HepG2 (cell line): ENCODE results near the gene CRY1. TPM values are rescaled to one million over a fixed set of nuclear protein-coding genes. Genes with fewer than 3 reads are reported as not detected.
A peak's percentile ranks its signal among the peaks of the same experiment; 100 is the strongest.

ENCODE experiments used
- ATF7 ChIP-seq, 2 experiments: fragments of 450-650 bp in 1 of 2; sonication (generic) in 1 of 2; formaldehyde crosslinking in 1 of 2; IDR thresholded peaks; 2 replicates each; pipeline versions ENCODE4 v1.4.0 to v1.6.1; 2016 to 2020; ENCODE audit warnings: antibody characterized with exemption in 1 of 2, mild to moderate bottlenecking in 1 of 2, missing genetic modification reagents in 1 of 2
- CEBPB ChIP-seq: IDR thresholded peaks from 2 replicates; pipeline ENCODE4 v1.6.1; 2011; ENCODE audit warnings: low read depth, low read length, improper control_type of control experiment, borderline replicate concordance
- CENPT ChIP-seq: sonication (generic); formaldehyde crosslinking; IDR thresholded peaks from 2 replicates; pipeline ENCODE4 v1.8.0; 2022; ENCODE audit warnings: low read depth, mild to moderate bottlenecking, moderate library complexity, missing genetic modification reagents
- GATA4 ChIP-seq: sonication (generic); IDR thresholded peaks from 2 replicates; pipeline ENCODE4 v1.6.1; 2016; ENCODE audit warnings: antibody characterized with exemption, low read depth, borderline replicate concordance
- GMEB1 ChIP-seq: sonication (generic); formaldehyde crosslinking; IDR thresholded peaks from 2 replicates; pipeline ENCODE4 v1.5.1; 2020; ENCODE audit warnings: missing genetic modification reagents, mild to moderate bottlenecking, borderline replicate concordance
- GZF1 ChIP-seq: sonication (generic); formaldehyde crosslinking; IDR thresholded peaks from 2 replicates; pipeline ENCODE4 v1.5.1; 2020; ENCODE audit warnings: mild to moderate bottlenecking, missing genetic modification reagents
- HNRNPUL1 ChIP-seq: fragments of 200-400 bp; formaldehyde crosslinking; IDR thresholded peaks from 2 replicates; pipeline ENCODE4 v1.6.1; 2017; ENCODE audit warnings: low read depth, mild to moderate bottlenecking, low read length, moderate library complexity
- MTA1 ChIP-seq: sonication (generic); formaldehyde crosslinking; IDR thresholded peaks from 2 replicates; pipeline ENCODE4 v1.4.0; 2020; ENCODE audit warnings: missing genetic modification reagents, mild to moderate bottlenecking, borderline replicate concordance
- PPARG ChIP-seq: conservative IDR thresholded peaks from 2 replicates; pipeline ENCODE4 v1.6.1; 2016; ENCODE audit warnings: missing biosample characterization, missing genetic modification reagents
- REXO4 ChIP-seq: sonication (generic); formaldehyde crosslinking; IDR thresholded peaks from 2 replicates; pipeline ENCODE4 v1.8.0; 2022; ENCODE audit warnings: missing genetic modification reagents, mild to moderate bottlenecking, borderline replicate concordance
- RXRA ChIP-seq: sonication (generic); formaldehyde crosslinking; IDR thresholded peaks from 2 replicates; pipeline ENCODE4 v1.5.1; 2020; ENCODE audit warnings: missing genetic modification reagents
- SIX4 ChIP-seq: sonication (generic); formaldehyde crosslinking; IDR thresholded peaks from 2 replicates; pipeline ENCODE4 v1.4.0; 2020; ENCODE audit warnings: missing genetic modification reagents
- TEAD3 ChIP-seq: optimal IDR thresholded peaks from 2 replicates; pipeline ENCODE3; 2016; ENCODE audit warnings: borderline replicate concordance
- U2AF1 ChIP-seq: fragments of 200-400 bp; formaldehyde crosslinking; optimal IDR thresholded peaks from 2 replicates; pipeline ENCODE3; 2017; ENCODE audit warnings: mild to moderate bottlenecking, low read depth, low read length
- ZBTB3 ChIP-seq: sonication (generic); formaldehyde crosslinking; IDR thresholded peaks from 2 replicates; pipeline ENCODE4 v1.4.0; 2020; ENCODE audit warnings: low read depth, mild to moderate bottlenecking, moderate library complexity, missing genetic modification reagents, borderline replicate concordance
- ZBTB40 ChIP-seq, 2 experiments: fragments of 450-650 bp in 1 of 2; sonication (generic) in 1 of 2; formaldehyde crosslinking in 1 of 2; IDR thresholded peaks; 2 replicates each; pipeline versions ENCODE4 v1.6.1 to v1.8.0; 2016 to 2022; ENCODE audit warnings: antibody characterized with exemption in 1 of 2, mild to moderate bottlenecking in 1 of 2, missing genetic modification reagents in 1 of 2
- ZBTB8A ChIP-seq: sonication (generic); formaldehyde crosslinking; IDR thresholded peaks from 2 replicates; pipeline ENCODE4 v1.4.0; 2020; ENCODE audit warnings: mild to moderate bottlenecking, low read depth, missing genetic modification reagents, borderline replicate concordance
- ZNF121 ChIP-seq: sonication (generic); formaldehyde crosslinking; IDR thresholded peaks from 2 replicates; pipeline ENCODE4 v1.5.0; 2020; ENCODE audit warnings: mild to moderate bottlenecking, missing genetic modification reagents
- ZNF24 ChIP-seq: fragments of 450-650 bp; IDR thresholded peaks from 2 replicates; pipeline ENCODE4 v1.6.1; 2017; ENCODE audit warnings: antibody characterized with exemption, mild to moderate bottlenecking
- polyA plus RNA-seq, 8 experiments: library from polyadenylated mRNA; depleted of rRNA in 3 of 8; stranded (reverse) in 7 of 8; unstranded in 1 of 8; fragments of >200 nt; fragmentation: Illumina TruSeq in 4 of 8; extraction: Trizol in 4 of 8; gene quantifications; 2 replicates each; pipeline versions ENCODE4 v1.2.1 to v1.2.3, GENCODE V29; 2011 to 2016; ENCODE audit warnings: low read depth in 4 of 8, missing spikeins in 1 of 8, mixed read lengths in 1 of 8; ENCODE audit not compliant: insufficient read depth in 1 of 8
- total RNA-seq, 5 experiments: library from RNA; depleted of rRNA; stranded (reverse); fragments of >200 nt; fragmentation: Illumina TruSeq; extraction: Trizol; gene quantifications; 2 replicates each; pipeline ENCODE4 v1.2.3, GENCODE V29; 2016; ENCODE audit warnings: low read depth in 1 of 5

The CRY1 gene
- total and polyA plus RNA-seq, 2 of the 13 experiments (the other 11 are each of a cell fraction or from before 2014, with no cell fraction given), result 11.4 to 13.9 TPM

- peak; percentile 74; the same call in 1 of the 2 replicates for TF ChIP-seq GMEB1 (CRISPR knock-in tag)
- TF ChIP-seq HNRNPUL1, result no peak
- no peak for TF ChIP-seq REXO4 (CRISPR knock-in tag)
- TF ChIP-seq U2AF1, result peak; percentile 78
- no peak for TF ChIP-seq ZNF121 (CRISPR knock-in tag)
- TF ChIP-seq PPARG (CRISPR knock-in tag), result no peak
- no peak for TF ChIP-seq ATF7 (IDR thresholded peaks at IDR 0.05)
- TF ChIP-seq ATF7 (CRISPR knock-in tag; IDR thresholded peaks at IDR 0.05), result no peak
- no peak for TF ChIP-seq GZF1 (CRISPR knock-in tag)
- no peak for TF ChIP-seq CEBPB
- TF ChIP-seq ZBTB3 (CRISPR knock-in tag), result no peak
- TF ChIP-seq GATA4, result 0 out of 2 replicates have a peak, but pooled peaks have one; percentile 29
- no peak for TF ChIP-seq SIX4 (CRISPR knock-in tag)
- TF ChIP-seq ZNF24, result no peak
- peak; percentile 57; the same call in 1 of the 2 replicates for TF ChIP-seq RXRA (CRISPR knock-in tag)
- TF ChIP-seq ZBTB8A (CRISPR knock-in tag), result no peak
- no peak for TF ChIP-seq MTA1 (CRISPR knock-in tag)
- peak; percentile 53; the same call in 1 of the 2 replicates for TF ChIP-seq ZBTB40 (IDR thresholded peaks at IDR 0.05)
- peak; percentile 97 for TF ChIP-seq ZBTB40 (CRISPR knock-in tag; IDR thresholded peaks at IDR 0.05)
- TF ChIP-seq CENPT (CRISPR knock-in tag), result no peak
- peak; percentile 46 for TF ChIP-seq TEAD3 (CRISPR knock-in tag)
These were observed 106.5 kb downstream of the CRY1 start, which contains the start of gene MTERF2 (continued) for GRCh38 chr12:106986625-106987389.
